ENCODE results near the gene TMEM95. TPM values are rescaled to one million over a fixed set of nuclear protein-coding genes. Genes with fewer than 3 reads are reported as not detected.

TMEM95 gene
- total RNA-seq, 1 experiment from 2014 or later = not detected

DNA sequence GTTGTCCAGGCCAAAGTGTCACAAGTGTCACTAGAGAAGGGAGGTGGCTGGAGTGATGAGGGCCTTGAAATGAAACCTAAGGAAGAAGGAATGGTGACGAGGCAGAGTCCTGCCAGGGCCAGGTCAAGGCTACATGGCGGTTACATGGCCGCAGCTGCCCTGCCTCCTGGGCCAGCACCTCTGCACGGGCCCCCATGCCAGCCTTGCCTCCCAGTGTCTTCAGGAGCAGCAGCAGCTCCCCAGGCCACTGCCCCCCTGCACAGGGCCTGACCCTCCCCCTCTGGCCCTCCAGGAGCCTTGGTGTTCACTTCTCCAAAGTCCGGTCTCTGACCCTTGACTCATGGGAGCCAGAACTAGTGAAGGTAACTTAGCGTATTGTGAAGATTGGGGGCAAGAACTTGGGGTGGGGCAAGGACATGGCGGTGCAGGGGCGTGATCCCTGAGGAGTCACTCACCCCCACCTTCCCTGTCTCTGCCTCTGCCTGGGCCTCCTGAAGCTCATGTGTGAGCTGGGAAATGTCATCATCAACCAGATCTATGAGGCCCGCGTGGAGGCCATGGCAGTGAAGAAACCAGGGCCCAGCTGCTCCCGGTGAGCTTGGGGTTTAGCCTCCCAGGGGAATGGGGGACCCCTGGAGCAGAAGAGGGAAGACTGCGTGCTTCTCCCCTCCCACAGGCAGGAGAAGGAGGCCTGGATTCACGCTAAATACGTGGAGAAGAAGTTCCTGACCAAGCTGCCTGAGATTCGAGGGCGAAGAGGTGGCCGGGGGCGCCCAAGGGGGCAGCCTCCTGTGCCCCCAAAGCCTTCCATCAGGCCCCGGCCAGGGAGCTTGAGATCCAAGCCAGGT is 7.1 kb upstream of the TMEM95 start:
- peaks cover 5% of the 10 kb centered on the region for H3K4me1 Mint-ChIP-seq (ENCODE audit: insufficient read depth, unreplicated experiment)
- ChIA-PET POLR2A (interaction anchor here (0.5 to 5.4 kb wide), 8 partner anchors 18 to 213 kb away, joined by 3 to 54 read pairs (median 4); partner anchors contain the start of genes NEURL4 and SENP3), CTCF (interaction anchor here (0.6 to 1.3 kb wide), 7 partner anchors 13 to 772 kb away, joined by 3 to 4 read pairs (median 3); no protein-coding TSS in a partner anchor)
- TF ChIP-seq, protein P1, sequence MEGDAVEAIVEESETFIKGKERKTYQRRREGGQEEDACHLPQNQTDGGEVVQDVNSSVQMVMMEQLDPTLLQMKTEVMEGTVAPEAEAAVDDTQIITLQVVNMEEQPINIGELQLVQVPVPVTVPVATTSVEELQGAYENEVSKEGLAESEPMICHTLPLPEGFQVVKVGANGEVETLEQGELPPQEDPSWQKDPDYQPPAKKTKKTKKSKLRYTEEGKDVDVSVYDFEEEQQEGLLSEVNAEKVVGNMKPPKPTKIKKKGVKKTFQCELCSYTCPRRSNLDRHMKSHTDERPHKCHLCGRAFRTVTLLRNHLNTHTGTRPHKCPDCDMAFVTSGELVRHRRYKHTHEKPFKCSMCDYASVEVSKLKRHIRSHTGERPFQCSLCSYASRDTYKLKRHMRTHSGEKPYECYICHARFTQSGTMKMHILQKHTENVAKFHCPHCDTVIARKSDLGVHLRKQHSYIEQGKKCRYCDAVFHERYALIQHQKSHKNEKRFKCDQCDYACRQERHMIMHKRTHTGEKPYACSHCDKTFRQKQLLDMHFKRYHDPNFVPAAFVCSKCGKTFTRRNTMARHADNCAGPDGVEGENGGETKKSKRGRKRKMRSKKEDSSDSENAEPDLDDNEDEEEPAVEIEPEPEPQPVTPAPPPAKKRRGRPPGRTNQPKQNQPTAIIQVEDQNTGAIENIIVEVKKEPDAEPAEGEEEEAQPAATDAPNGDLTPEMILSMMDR (IDR thresholded peaks at IDR 0.05; ENCODE audit: unreplicated experiment) = no peak
- H3K27me3 Mint-ChIP-seq (ENCODE audit: insufficient read depth, unreplicated experiment) = no peaks in the 10 kb centered on the region
- peaks cover 22% of the 10 kb centered on the region for H3K36me3 Mint-ChIP-seq (ENCODE audit: insufficient read depth, unreplicated experiment)
- H3K9me3 Mint-ChIP-seq (ENCODE audit: unreplicated experiment) = no peaks in the 10 kb centered on the region
- H3K27ac Mint-ChIP-seq (ENCODE audit: low read depth, unreplicated experiment) = no peak overlapping the region
- BruUV-seq (replicated peaks) = no TSS peak
- no peak overlapping the region for H3K4me3 Mint-ChIP-seq (ENCODE audit: unreplicated experiment)
- intact Hi-C loops (cut with micrococcal nuclease) = loop anchor here (5.0 kb wide), 1 partner anchor 301 kb away; no protein-coding TSS in a partner anchor
- DNase-seq (ENCODE audit: unreplicated experiment) = no peak

DNA sequence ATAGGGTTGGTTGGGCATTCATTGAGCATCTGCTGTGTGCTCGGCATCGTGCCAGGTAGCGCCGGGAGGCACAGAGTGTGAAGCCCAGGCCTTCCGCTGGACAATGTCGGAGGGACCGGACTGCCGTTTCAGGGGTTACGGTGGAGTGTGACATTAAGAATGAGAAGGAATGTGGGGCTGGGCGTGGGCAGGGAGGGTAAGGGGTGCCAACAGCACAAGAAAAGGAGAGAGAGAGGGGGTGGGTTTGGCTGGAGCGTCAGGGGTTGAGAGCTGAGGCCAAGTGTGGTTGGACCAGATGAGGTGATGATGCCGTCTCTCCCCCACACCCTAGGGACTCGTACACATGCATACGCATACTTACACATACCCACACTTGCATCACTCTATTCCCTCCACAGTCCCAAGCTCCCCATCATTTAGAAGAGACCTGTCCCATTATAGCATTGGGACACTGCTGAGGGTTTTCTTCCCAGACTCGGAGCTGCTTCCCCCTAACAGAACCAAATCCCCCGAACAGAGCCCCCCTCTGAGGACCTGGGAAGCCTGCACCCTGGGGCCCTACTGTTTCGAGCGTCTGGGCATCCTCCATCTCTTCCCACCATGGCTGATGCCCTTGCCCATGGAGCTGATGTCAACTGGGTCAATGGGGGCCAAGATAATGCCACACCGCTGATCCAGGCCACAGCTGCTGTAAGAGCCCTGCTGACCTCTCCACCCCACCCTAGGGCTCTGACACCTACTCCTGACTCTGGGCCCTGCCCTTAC is 6.3 kb upstream of the TMEM95 start:
- H3K27me3 Mint-ChIP-seq (ENCODE audit: insufficient read depth, unreplicated experiment) = no peaks in the 10 kb centered on the region
- intact Hi-C loops (cut with micrococcal nuclease) = loop anchor here (5.0 kb wide), 1 partner anchor 301 kb away; no protein-coding TSS in a partner anchor
- ChIA-PET CTCF (interaction anchor here (0.6 to 1.3 kb wide), 5 partner anchors 14 to 212 kb away, joined by 3 to 4 read pairs (median 3); no protein-coding TSS in a partner anchor), POLR2A (interaction anchor here (0.5 to 5.4 kb wide), 9 partner anchors 19 to 212 kb away, joined by 3 to 54 read pairs (median 4); partner anchors contain the start of genes NEURL4, SENP3 and SLC2A4)
- TF ChIP-seq, protein P1 (IDR thresholded peaks at IDR 0.05; ENCODE audit: unreplicated experiment) = no peak
- no TSS peak for BruUV-seq (replicated peaks)
- H3K4me1 Mint-ChIP-seq (ENCODE audit: insufficient read depth, unreplicated experiment) = peaks cover 5% of the 10 kb centered on the region
- no peaks in the 10 kb centered on the region for H3K9me3 Mint-ChIP-seq (ENCODE audit: unreplicated experiment)
- H3K27ac Mint-ChIP-seq (ENCODE audit: low read depth, unreplicated experiment) = no peak overlapping the region
- no peak overlapping the region for H3K4me3 Mint-ChIP-seq (ENCODE audit: unreplicated experiment)
- H3K36me3 Mint-ChIP-seq (ENCODE audit: insufficient read depth, unreplicated experiment) = peaks cover 22% of the 10 kb centered on the region
- no peak for DNase-seq (ENCODE audit: unreplicated experiment)

DNA sequence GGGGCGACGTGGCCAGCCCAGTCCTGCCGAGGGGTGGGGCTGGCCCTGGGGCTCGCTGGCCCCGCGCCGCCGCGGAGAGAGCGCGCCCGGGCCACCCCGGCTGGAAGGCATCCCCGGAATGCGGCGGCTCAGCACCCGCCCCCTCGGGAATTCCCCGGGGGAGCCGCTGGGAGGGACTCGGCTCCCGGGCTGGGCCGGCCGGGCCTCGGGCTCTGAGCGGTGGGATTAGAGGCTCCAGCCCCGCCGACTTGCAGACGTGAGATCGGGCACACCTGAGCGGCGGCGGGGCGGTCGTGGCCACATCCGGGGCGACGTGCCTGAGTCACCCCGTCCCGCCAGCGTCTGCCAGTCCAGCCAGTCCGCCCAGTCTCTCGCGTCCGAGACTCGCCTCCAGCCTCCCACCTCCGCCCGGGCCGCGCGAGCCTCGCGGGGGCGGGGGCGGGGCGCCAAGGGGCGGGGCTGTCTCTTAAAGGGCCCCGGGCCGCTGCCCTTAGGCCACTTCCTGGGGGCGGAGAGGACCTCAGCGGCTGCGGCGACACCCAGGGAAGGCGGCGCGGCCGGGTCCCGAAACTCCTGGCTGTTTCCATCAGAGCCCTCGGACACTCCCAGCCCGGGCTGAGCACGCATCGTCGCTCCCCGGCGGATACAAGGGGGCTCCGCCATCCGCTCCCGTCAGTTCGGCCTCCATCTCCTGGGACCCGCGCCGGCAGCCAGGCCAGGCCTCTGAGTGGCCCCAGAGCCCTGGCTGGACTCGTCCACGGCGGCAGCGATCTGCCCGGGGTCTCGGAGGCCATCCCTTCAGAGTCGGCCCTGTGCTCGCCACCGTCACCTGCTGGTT is 3.1 kb upstream of the TMEM95 start, which contains the start of gene KCTD11:
Gene KCTD11, plus strand, starts transcription at position 498 of the 838 bp plus-strand sequence.
- no peaks in the 10 kb centered on the region for H3K27me3 Mint-ChIP-seq (ENCODE audit: insufficient read depth, unreplicated experiment)
- ChIA-PET CTCF (interaction anchor here (0.7 to 6.0 kb wide), 3 partner anchors 62 to 85 kb away, joined by 4 to 57 read pairs (median 8); partner anchors contain the start of gene TMEM102), POLR2A (interaction anchor here (0.6 to 7.3 kb wide), 28 partner anchors 14 to 781 kb away, joined by 3 to 76 read pairs (median 4); partner anchors contain the start of genes ACADVL, ACAP1, DLG4 and GABARAP)
- intact Hi-C loops (cut with micrococcal nuclease) = loop anchor here (5.0 to 10.0 kb wide), 2 partner anchors 130 to 333 kb away; partner anchors contain the start of genes POLR2A, SLC35G6, TP53 and WRAP53
- peak within 1 kb of the TSS; percentile 85 for H3K4me3 Mint-ChIP-seq (ENCODE audit: unreplicated experiment)
- peaks cover 17% of the 10 kb centered on the region for H3K4me1 Mint-ChIP-seq (ENCODE audit: insufficient read depth, unreplicated experiment)
- TF ChIP-seq, protein P1 (IDR thresholded peaks at IDR 0.05; ENCODE audit: unreplicated experiment) = no peak
- H3K27ac Mint-ChIP-seq (ENCODE audit: low read depth, unreplicated experiment) = peak within 1 kb of the TSS; percentile 93
- BruUV-seq (replicated peaks) = no TSS peak
- DNase-seq (ENCODE audit: unreplicated experiment) = peak; percentile 89
- H3K36me3 Mint-ChIP-seq (ENCODE audit: insufficient read depth, unreplicated experiment) = peaks cover 24% of the 10 kb centered on the region
- no peaks in the 10 kb centered on the region for H3K9me3 Mint-ChIP-seq (ENCODE audit: unreplicated experiment)

All from MCF 10A (cell line).